IPS-18a (cell line): ENCODE data around the gene RIN3.

ENCODE experiments used
- H3K27ac ChIP-seq: one replicate; pipeline ENCODE4 v1.5.1; 2013; ENCODE audit warnings: low read length
- H3K27me3 ChIP-seq: one replicate; pipeline ENCODE4 v1.6.1; 2013; ENCODE audit warnings: mild to moderate bottlenecking, low read length; ENCODE audit not compliant: control insufficient read depth, insufficient read depth
- H3K36me3 ChIP-seq: one replicate; pipeline ENCODE4 v1.6.1; 2013; ENCODE audit warnings: low read depth, low read length; ENCODE audit not compliant: control insufficient read depth
- H3K4me1 ChIP-seq: one replicate; pipeline ENCODE4 v1.6.1; 2013; ENCODE audit warnings: low read depth, low read length; ENCODE audit not compliant: control insufficient read depth
- H3K4me3 ChIP-seq: one replicate; pipeline ENCODE4 v1.5.1; 2013; ENCODE audit warnings: low read length
- H3K9ac ChIP-seq: one replicate; pipeline ENCODE4 v1.6.1; 2013; ENCODE audit warnings: mild to moderate bottlenecking, low read length, moderate library complexity
- H3K9me3 ChIP-seq: one replicate; pipeline ENCODE4 v1.6.1; 2013; ENCODE audit warnings: low read depth, low read length; ENCODE audit not compliant: control insufficient read depth

The RIN3 gene

GRCh38 chr14:92473261-92473968, 40.2 kb upstream of the RIN3 start:
- no peak overlapping the region for H3K4me3 ChIP-seq
- H3K27ac ChIP-seq = no peak overlapping the region
- no peaks in the 10 kb centered on the region for H3K9me3 ChIP-seq
- H3K36me3 ChIP-seq = no peaks in the 10 kb centered on the region
- no peaks in the 10 kb centered on the region for H3K27me3 ChIP-seq
- H3K4me1 ChIP-seq = peaks cover 24% of the 10 kb centered on the region
- H3K9ac ChIP-seq = no peak overlapping the region

GRCh38 chr14:92473969-92474535, 39.5 kb upstream of the RIN3 start:
- Histone ChIP-seq H3K9ac (no peak overlapping the region), H3K36me3 (no peaks in the 10 kb centered on the region), H3K9me3 (no peaks in the 10 kb centered on the region), H3K27me3 (no peaks in the 10 kb centered on the region), H3K27ac (no peak overlapping the region), H3K4me1 (peaks cover 24% of the 10 kb centered on the region), H3K4me3 (no peak overlapping the region)

- Histone ChIP-seq H3K4me1 (peaks cover 23% of the 10 kb centered on the region), H3K36me3 (no peaks in the 10 kb centered on the region)
Measured at GRCh38 chr14:92475037-92475436, 38.5 kb upstream of the RIN3 start.

GRCh38 chr14:92475451-92476187, 38.0 kb upstream of the RIN3 start:
- peaks cover 19% of the 10 kb centered on the region for H3K4me1 ChIP-seq
- H3K27ac ChIP-seq = no peak overlapping the region
- H3K36me3 ChIP-seq = no peaks in the 10 kb centered on the region
- no peaks in the 10 kb centered on the region for H3K27me3 ChIP-seq
- H3K4me3 ChIP-seq = no peak overlapping the region
- no peaks in the 10 kb centered on the region for H3K9me3 ChIP-seq
- no peak overlapping the region for H3K9ac ChIP-seq

More at GRCh38 chr14:92475037-92475436, 38.5 kb upstream of the RIN3 start:
- no peaks in the 10 kb centered on the region for H3K9me3 ChIP-seq
- no peak overlapping the region for H3K4me3 ChIP-seq
- H3K27me3 ChIP-seq = no peaks in the 10 kb centered on the region
- H3K27ac ChIP-seq = no peak overlapping the region
- no peak overlapping the region for H3K9ac ChIP-seq

- Histone ChIP-seq H3K4me3 (no peak overlapping the region), H3K4me1 (no peaks in the 10 kb centered on the region), H3K9ac (no peak overlapping the region), H3K36me3 (no peaks in the 10 kb centered on the region), H3K27ac (no peak overlapping the region), H3K27me3 (no peaks in the 10 kb centered on the region), H3K9me3 (no peaks in the 10 kb centered on the region)
Measured at GRCh38 chr14:92480856-92481255, 32.7 kb upstream of the RIN3 start.

- Histone ChIP-seq H3K9me3 (no peaks in the 10 kb centered on the region), H3K4me3 (no peak overlapping the region), H3K27ac (no peak overlapping the region), H3K36me3 (no peaks in the 10 kb centered on the region), H3K4me1 (no peaks in the 10 kb centered on the region), H3K27me3 (no peaks in the 10 kb centered on the region), H3K9ac (no peak overlapping the region)
Measured at GRCh38 chr14:92481386-92481785, 32.2 kb upstream of the RIN3 start.

GRCh38 chr14:92481811-92482555, 31.6 kb upstream of the RIN3 start:
- Histone ChIP-seq H3K27me3 (no peaks in the 10 kb centered on the region), H3K4me1 (no peaks in the 10 kb centered on the region), H3K9me3 (no peaks in the 10 kb centered on the region), H3K36me3 (no peaks in the 10 kb centered on the region), H3K4me3 (no peak overlapping the region), H3K9ac (no peak overlapping the region), H3K27ac (no peak overlapping the region)

GRCh38 chr14:92482621-92483319, 30.8 kb upstream of the RIN3 start:
- no peaks in the 10 kb centered on the region for H3K27me3 ChIP-seq
- H3K36me3 ChIP-seq = no peaks in the 10 kb centered on the region
- no peak overlapping the region for H3K4me3 ChIP-seq
- peaks cover 5% of the 10 kb centered on the region for H3K4me1 ChIP-seq
- no peak overlapping the region for H3K9ac ChIP-seq
- no peak overlapping the region for H3K27ac ChIP-seq
- H3K9me3 ChIP-seq = no peaks in the 10 kb centered on the region

- no peaks in the 10 kb centered on the region for H3K36me3 ChIP-seq
- no peak overlapping the region for H3K4me3 ChIP-seq
- no peaks in the 10 kb centered on the region for H3K27me3 ChIP-seq
- no peaks in the 10 kb centered on the region for H3K9me3 ChIP-seq
- no peak overlapping the region for H3K9ac ChIP-seq
- H3K27ac ChIP-seq = no peak overlapping the region
- H3K4me1 ChIP-seq = peaks cover 7% of the 10 kb centered on the region
Measured at GRCh38 chr14:92484132-92484823, 29.3 kb upstream of the RIN3 start.

GRCh38 chr14:92486881-92487280, 26.7 kb upstream of the RIN3 start:
- no peak overlapping the region for H3K9ac ChIP-seq
- H3K4me1 ChIP-seq = peaks cover 7% of the 10 kb centered on the region
- H3K27me3 ChIP-seq = no peaks in the 10 kb centered on the region
- H3K27ac ChIP-seq = no peak overlapping the region
- H3K36me3 ChIP-seq = no peaks in the 10 kb centered on the region
- no peak overlapping the region for H3K4me3 ChIP-seq
- H3K9me3 ChIP-seq = no peaks in the 10 kb centered on the region
